H1 (cell line): Measurements from ENCODE around the gene EPHA5. TPM values are rescaled to one million over a fixed set of nuclear protein-coding genes. Genes with fewer than 3 reads are reported as not detected.

Experiments used
- CTCF ChIA-PET: fragments of 300-600 bp; sonication (Branson Sonifier 250); formaldehyde crosslinking; loops from one replicate; lab custom pipeline; 2021; ENCODE audit not compliant: partially characterized antibody; lab: Charles Lee
- POLR2A ChIA-PET: fragments of 300-600 bp; sonication (Branson Sonifier 250); formaldehyde crosslinking; loops from one replicate; lab custom pipeline; 2021; ENCODE audit warnings: inconsistent platforms; ENCODE audit not compliant: partially characterized antibody; lab: Charles Lee
- DNase-seq, 2 experiments: peaks; one replicate each; pipeline versions ENCODE4 v3.0.0 to v3.0.0-alpha.2; 2010 to 2022; ENCODE audit warnings: low spot score in 2 of 2, low read depth in 1 of 2, mixed read lengths in 1 of 2
- FAIRE-seq: peaks from 2 replicates; lab custom pipeline; 2011; peaks lifted over from hg19 to GRCh38; lab: Jason Lieb, UNC
- H2AFZ ChIP-seq: 2 replicates; pipeline ENCODE4 v1.8.1; 2012; ENCODE audit warnings: low read length, inconsistent platforms
- H2AK5ac ChIP-seq: 2 replicates; pipeline ENCODE4 v1.6.1; 2013; ENCODE audit warnings: low read depth, low read length
- H2BK120ac ChIP-seq: replicated peaks from 2 replicates; pipeline ENCODE3; 2013; ENCODE audit warnings: low read depth, low read length, inconsistent platforms
- H2BK12ac ChIP-seq: 2 replicates; pipeline ENCODE4 v1.6.1; 2013; ENCODE audit warnings: low read depth, low read length
- H2BK15ac ChIP-seq: 2 replicates; pipeline ENCODE4 v1.6.1; 2013; ENCODE audit warnings: low read length
- H2BK20ac ChIP-seq: 2 replicates; pipeline ENCODE4 v1.6.1; 2013; ENCODE audit warnings: low read length
- H2BK5ac ChIP-seq: 2 replicates; pipeline ENCODE4 v1.6.1; 2013; ENCODE audit warnings: low read depth, low read length
- H3K14ac ChIP-seq: 2 replicates; pipeline ENCODE4 v1.6.1; 2013; ENCODE audit warnings: inconsistent platforms; ENCODE audit not compliant: insufficient read length
- H3K18ac ChIP-seq: 2 replicates; pipeline ENCODE4 v1.6.1; 2013; ENCODE audit warnings: low read length; ENCODE audit errors: extremely low read depth
- H3K23ac ChIP-seq: 2 replicates; pipeline ENCODE4 v1.6.1; 2013; ENCODE audit warnings: inconsistent platforms; ENCODE audit not compliant: insufficient read length
- H3K23me2 ChIP-seq: 2 replicates; pipeline ENCODE4 v1.6.1; 2013; ENCODE audit warnings: low read depth, low read length
- H3K27ac ChIP-seq: 2 replicates; pipeline ENCODE4 v1.6.1; 2011; ENCODE audit warnings: low read depth, low read length, inconsistent platforms
- H3K27me3 ChIP-seq, 4 experiments: replicated peaks in 1 of 4; 1 replicate in 1 of 4; 2 replicates in 3 of 4; pipeline versions ENCODE4 v1.6.1 to v1.8.1; 2011 to 2013; ENCODE audit warnings: low read length in 3 of 4, mild to moderate bottlenecking in 3 of 4, inconsistent platforms in 2 of 4, mixed read lengths in 2 of 4, moderate library complexity in 1 of 4; ENCODE audit not compliant: control insufficient read depth in 3 of 4, insufficient read depth in 3 of 4; ENCODE audit errors: extremely low read depth in 1 of 4
- H3K36me3 ChIP-seq, 4 experiments: 2 replicates each; pipeline versions ENCODE4 v1.6.1 to v1.8.1; 2011 to 2013; ENCODE audit warnings: mild to moderate bottlenecking in 4 of 4, low read length in 3 of 4, moderate library complexity in 2 of 4, control low read depth in 1 of 4, inconsistent platforms in 1 of 4; ENCODE audit not compliant: insufficient read depth in 4 of 4, control insufficient read depth in 2 of 4
- H3K4ac ChIP-seq: replicated peaks from 2 replicates; pipeline ENCODE3; 2013; ENCODE audit warnings: low read length, low read depth, mixed read lengths, inconsistent platforms; ENCODE audit not compliant: insufficient read length
- H3K4me1 ChIP-seq, 4 experiments: replicated peaks in 1 of 4; 1 replicate in 1 of 4; 2 replicates in 3 of 4; pipeline versions ENCODE4 v1.6.1 to v1.8.1; 2011 to 2013; ENCODE audit warnings: low read length in 3 of 4, inconsistent platforms in 2 of 4, mixed read lengths in 1 of 4; ENCODE audit not compliant: insufficient read depth in 4 of 4, control insufficient read depth in 3 of 4
- H3K4me2 ChIP-seq, 2 experiments: 2 replicates each; pipeline versions ENCODE4 v1.6.1 to v1.8.1; 2011 to 2013; ENCODE audit warnings: low read depth in 2 of 2, low read length in 2 of 2, control low read depth in 1 of 2, inconsistent platforms in 1 of 2, mild to moderate bottlenecking in 1 of 2; ENCODE audit not compliant: insufficient read depth in 1 of 2
- H3K4me3 ChIP-seq, 4 experiments: fragments of 200-600, 300-600 bp in 1 of 4; sonication (generic), shearing (Covaris generic), sonication (Bioruptor Twin) in 1 of 4; 2 replicates each; pipeline versions ENCODE4 v1.5.1 to v1.8.1; 2011 to 2016; ENCODE audit warnings: low read length in 4 of 4, low read depth in 3 of 4, control low read depth in 2 of 4, inconsistent platforms in 2 of 4, mild to moderate bottlenecking in 2 of 4, mixed read lengths in 1 of 4, moderate library complexity in 1 of 4; ENCODE audit not compliant: insufficient read depth in 2 of 4; ENCODE audit errors: extremely low read depth in 1 of 4
- H3K56ac ChIP-seq: replicated peaks from 2 replicates; pipeline ENCODE3; 2013; ENCODE audit warnings: low read depth, mild to moderate bottlenecking, mixed read lengths, low read length, inconsistent platforms; ENCODE audit not compliant: insufficient read length
- H3K79me1 ChIP-seq: 2 replicates; pipeline ENCODE4 v1.6.1; 2013; ENCODE audit warnings: low read depth, low read length, control low read depth
- H3K79me2 ChIP-seq, 2 experiments: 2 replicates each; pipeline versions ENCODE4 v1.6.1 to v1.8.1; 2012 to 2013; ENCODE audit warnings: low read length in 2 of 2, mild to moderate bottlenecking in 2 of 2, inconsistent platforms in 1 of 2; ENCODE audit not compliant: insufficient read depth in 2 of 2, control insufficient read depth in 1 of 2
- H3K9ac ChIP-seq, 4 experiments: replicated peaks in 1 of 4; 1 replicate in 1 of 4; 2 replicates in 3 of 4; pipeline versions ENCODE4 v1.6.1 to v1.8.1; 2011 to 2013; ENCODE audit warnings: low read depth in 3 of 4, low read length in 3 of 4, control low read depth in 2 of 4, mild to moderate bottlenecking in 2 of 4, moderate library complexity in 2 of 4, inconsistent platforms in 1 of 4; ENCODE audit errors: extremely low read depth in 1 of 4
- H3K9me3 ChIP-seq, 2 experiments: 2 replicates each; pipeline versions ENCODE4 v1.6.1 to v1.8.1; 2012 to 2013; ENCODE audit warnings: mild to moderate bottlenecking in 2 of 2, moderate library complexity in 2 of 2, control low read depth in 1 of 2, inconsistent platforms in 1 of 2, low read depth in 1 of 2, low read length in 1 of 2, mixed read lengths in 1 of 2; ENCODE audit not compliant: insufficient read depth in 2 of 2
- H4K20me1 ChIP-seq, 2 experiments: replicated peaks in 1 of 2; 2 replicates each; pipeline versions ENCODE3 to v1.8.1; 2011 to 2013; ENCODE audit warnings: inconsistent platforms in 2 of 2, low read length in 2 of 2, mild to moderate bottlenecking in 1 of 2; ENCODE audit not compliant: insufficient read depth in 2 of 2, control insufficient read depth in 1 of 2
- H4K5ac ChIP-seq: 2 replicates; pipeline ENCODE4 v1.6.1; 2013; ENCODE audit warnings: low read length, low read depth, mixed read lengths, inconsistent platforms; ENCODE audit not compliant: insufficient read length
- H4K8ac ChIP-seq: 2 replicates; pipeline ENCODE4 v1.8.0; 2013; ENCODE audit warnings: mild to moderate bottlenecking, moderate library complexity, low read length, inconsistent platforms; ENCODE audit not compliant: insufficient read depth; ENCODE audit errors: extremely low read depth
- H4K91ac ChIP-seq: replicated peaks from 2 replicates; pipeline ENCODE3; 2013; ENCODE audit warnings: low read length, mixed read lengths, inconsistent platforms; ENCODE audit not compliant: insufficient read length
- CREB1 ChIP-seq: IDR thresholded peaks from 2 replicates; pipeline ENCODE4 v1.6.1; 2012; ENCODE audit warnings: inconsistent platforms
- EZH2 ChIP-seq: fragments of 200-600 bp; sonication (generic); IDR thresholded peaks from 2 replicates; pipeline ENCODE4 v1.7.1; 2012; ENCODE audit warnings: low read depth, mild to moderate bottlenecking, moderate library complexity, low read length, inconsistent platforms; ENCODE audit not compliant: severe bottlenecking
- HDAC6 ChIP-seq: IDR thresholded peaks from one replicate; pipeline ENCODE4 v1.7.1; 2012; ENCODE audit warnings: low read depth, mild to moderate bottlenecking, inconsistent platforms, low read length, moderate library complexity
- NANOG ChIP-seq: IDR thresholded peaks from 2 replicates; pipeline ENCODE4 v1.6.1; 2011; ENCODE audit warnings: low read length, low read depth, mild to moderate bottlenecking, inconsistent platforms; ENCODE audit not compliant: insufficient read depth, poor library complexity, severe bottlenecking
- YY1 ChIP-seq: IDR thresholded peaks from 2 replicates; pipeline ENCODE4 v1.6.1; 2011; ENCODE audit warnings: low read depth, mild to moderate bottlenecking, low read length
- WGBS, 2 experiments: shearing (Covaris generic) in 1 of 2; methylation state at CpG; one replicate each; pipeline versions ENCODE4 v1.1.6 to v1.1.7; 2013 to 2015; ENCODE audit warnings: low lambda C conversion rate in 2 of 2, mixed read lengths in 2 of 2, inconsistent platforms in 1 of 2, low coverage in 1 of 2, missing lambda C conversion rate in 1 of 2; ENCODE audit not compliant: insufficient replicate concordance in 2 of 2, insufficient coverage in 1 of 2, insufficient read length in 1 of 2; ENCODE audit errors: extremely low coverage in 1 of 2, missing lambda C conversion rate in 1 of 2; 5-methylcytosine and 5-hydroxymethylcytosine counted together
- polyA plus RNA-seq, 7 experiments: library from polyadenylated mRNA; depleted of rRNA in 3 of 7; stranded (reverse) in 5 of 7; unstranded in 2 of 7; fragments of >200 nt in 5 of 7; fragments of 200-250 nt in 2 of 7; gene quantifications; 1 replicate in 5 of 7; 2 replicates in 1 of 7; 4 replicates in 1 of 7; pipeline versions ENCODE4 v1.2.1 to v1.2.3, GENCODE V29; 2011 to 2013; ENCODE audit warnings: missing spikeins in 2 of 7, mixed read lengths in 2 of 7
- total RNA-seq: library from RNA; stranded (reverse); fragmentation: NEBNext Ultra II Directional; extraction: Animal tissue kit (Norgen Biotek cat#: 25700); gene quantifications from 2 replicates; pipeline ENCODE4 v1.2.1, GENCODE V29; 2021

The EPHA5 gene
- total and polyA plus RNA-seq, 2 of the 8 experiments (the other 6 are each of a cell fraction or from before 2014, with no cell fraction given) = 0.03 to 0.11 TPM

- Histone ChIP-seq H3K4me3 (no peak overlapping the region), H3K9me3 (no peaks in the 10 kb centered on the region), H4K8ac (no peak overlapping the region), H2BK15ac (no peak overlapping the region), H3K9ac (no peak overlapping the region), H3K4me2 (no peak overlapping the region; a peak in 1 of 4 replicates), H3K18ac (no peak overlapping the region), H3K4ac (no peak overlapping the region), H3K56ac (no peak overlapping the region), H3K23me2 (peaks cover 27% of the 10 kb centered on the region), H3K27me3 (peaks cover 23 to 45% (median 35%) of the 10 kb centered on the region in 4 experiments), H2AK5ac (no peak overlapping the region), H3K36me3 (no peaks in the 10 kb centered on the region), H3K27ac (no peak overlapping the region), H3K23ac (no peak overlapping the region), H2BK20ac (no peak overlapping the region), H3K79me1 (no peaks in the 10 kb centered on the region), H2AFZ (no peak overlapping the region), H4K91ac (no peak overlapping the region), H2BK12ac (no peak overlapping the region), H3K79me2 (no peaks in the 10 kb centered on the region), H4K5ac (no peak overlapping the region), H4K20me1 (no peaks in the 10 kb centered on the region), H2BK5ac (no peak overlapping the region), H3K14ac (no peak overlapping the region), H2BK120ac (no peak overlapping the region), H3K4me1 (peaks cover 6 to 22% (median 9%) of the 10 kb centered on the region in 4 experiments)
- TF ChIP-seq YY1 = no peak
- TF ChIP-seq HDAC6 = no peak
- TF ChIP-seq NANOG = peak; percentile 46
- TF ChIP-seq EZH2 = no peak
- no peak for TF ChIP-seq CREB1
- POLR2A ChIA-PET = no interaction called here
- CTCF ChIA-PET = interaction anchor here (0.8 to 1.4 kb wide), 2 partner anchors 9 to 15 kb away, joined by 3 read pairs; no protein-coding TSS in a partner anchor
- WGBS, 2 experiments = 20% methylated on average over 3 of the region's 3 CpGs; no CpG with 5 or more reads in 1 of the 2 experiments
- FAIRE-seq = no peak
- no peak for DNase-seq
Measured at GRCh38 chr4:65665771-65666523, 4.3 kb downstream of the EPHA5 start.
